ENCODE results near the gene PTMA.
"Not testable (repeated sequence)": the region's sequence is repeated elsewhere in the genome, so short reads cannot be mapped to it uniquely, and the experiment has no call there.

Gene PTMA

DNA sequence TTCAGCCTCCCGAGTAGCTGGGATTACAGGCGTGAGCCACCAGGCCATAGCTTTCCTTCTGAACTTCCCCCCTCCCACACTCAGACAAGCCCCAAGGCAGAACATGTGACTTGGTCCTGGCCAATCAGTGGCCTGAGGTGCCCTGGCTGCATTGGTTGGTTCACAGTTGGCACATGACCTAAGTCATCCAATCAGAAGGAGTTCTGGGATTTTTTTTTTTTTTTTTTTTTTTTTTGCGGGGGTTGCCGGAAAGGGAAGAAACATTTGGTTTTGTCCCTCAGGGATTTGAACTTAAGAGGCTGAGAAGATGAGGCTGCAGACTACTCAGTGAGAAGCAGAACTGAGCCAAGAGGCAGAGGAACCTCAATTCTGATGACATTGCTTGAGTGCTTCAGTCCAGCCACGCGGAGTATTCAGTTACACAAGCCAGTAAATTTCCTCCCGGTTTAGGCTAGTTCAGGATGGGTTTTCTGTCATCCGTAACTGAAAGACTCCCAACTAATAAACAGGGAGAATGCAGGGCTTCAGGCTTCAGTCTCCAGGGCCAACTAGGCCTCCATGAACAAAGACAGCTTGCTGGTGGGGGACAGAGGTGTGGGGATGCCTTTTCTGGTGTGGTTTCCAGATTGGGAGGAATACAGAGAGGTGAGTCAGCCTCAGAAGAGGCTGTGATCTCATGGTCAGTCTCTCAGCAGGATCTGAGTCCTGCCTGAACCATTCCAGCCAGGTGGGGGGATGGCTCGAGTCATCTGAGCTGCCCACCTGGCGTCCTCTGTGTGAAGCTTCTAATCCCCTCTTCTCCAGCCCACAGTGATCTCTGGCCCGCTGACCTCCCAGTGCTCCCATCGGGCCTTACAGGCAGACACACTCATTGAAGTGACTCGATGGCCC, 9.2 kb downstream of the PTMA start:
- DNase-seq = no peak

DNA sequence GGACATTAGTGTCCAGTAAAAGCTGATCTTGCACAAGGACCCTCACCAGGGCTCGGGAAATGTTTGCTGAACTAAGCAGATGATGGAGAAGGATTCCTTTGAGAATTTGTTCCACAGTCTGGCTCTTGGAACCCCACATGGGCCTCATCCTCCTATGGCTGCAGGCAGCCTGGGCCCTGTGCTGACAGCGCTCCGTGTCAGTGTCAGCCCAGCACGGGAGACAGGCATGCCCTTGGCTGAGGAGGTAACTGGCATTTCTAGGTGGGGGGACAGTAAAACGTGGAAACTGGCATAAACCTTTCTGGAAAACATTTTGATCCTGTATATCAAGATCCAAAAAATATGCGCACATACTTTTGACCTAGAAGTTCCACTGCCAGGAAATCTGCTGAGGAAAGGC, 10.5 kb downstream of the PTMA start:
- no peak for DNase-seq

GRCh38 chr2:231720292-231720986, 12.1 kb downstream of the PTMA start:
- DNase-seq = no peak

DNA sequence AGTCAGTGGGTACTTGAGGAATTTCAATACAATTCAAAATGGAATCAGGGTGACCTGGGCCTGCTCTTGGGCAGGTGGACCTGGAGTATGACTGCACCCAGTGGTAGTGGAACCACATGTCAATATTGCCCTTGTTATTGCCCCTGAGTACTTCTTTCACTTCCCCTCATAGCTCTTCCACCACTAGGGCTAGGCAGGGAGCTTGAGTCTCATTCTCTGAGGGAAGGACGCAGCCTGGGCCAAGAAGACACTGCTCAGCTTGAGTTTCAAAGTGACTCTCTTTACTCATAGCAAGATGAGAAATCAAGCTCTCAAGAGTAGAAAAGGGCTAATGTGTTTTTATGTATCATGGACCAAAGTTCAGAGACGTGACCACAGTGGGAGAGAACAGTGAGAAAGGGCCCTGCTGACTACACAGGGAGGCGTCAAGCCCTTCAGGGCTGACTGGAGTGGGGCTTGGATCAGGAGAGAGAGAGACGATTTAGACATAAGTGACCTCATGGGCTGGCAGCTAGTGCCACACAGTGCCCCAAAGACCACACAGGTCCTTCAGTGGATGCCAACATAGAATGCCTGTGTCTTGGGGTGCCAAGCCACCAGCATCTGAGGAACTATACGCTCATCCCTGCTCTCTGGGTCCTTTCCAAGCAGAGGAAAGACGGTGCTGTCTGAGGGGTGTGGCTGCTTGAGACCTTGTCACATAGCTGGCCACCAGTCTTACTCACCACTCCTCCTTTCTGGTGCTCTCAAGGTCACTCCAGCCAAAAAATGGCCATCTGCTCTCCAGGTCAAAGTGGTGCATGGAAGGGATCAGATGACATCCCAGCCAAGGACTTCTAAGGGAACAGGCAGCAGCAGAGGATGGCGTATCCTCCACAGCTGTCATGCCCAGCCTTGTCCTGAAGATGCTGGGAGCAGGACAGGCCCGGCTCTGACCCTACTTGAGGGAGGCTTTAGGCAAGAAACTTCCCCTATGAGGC, 13.0 kb downstream of the PTMA start:
- no peak for DNase-seq

DNA sequence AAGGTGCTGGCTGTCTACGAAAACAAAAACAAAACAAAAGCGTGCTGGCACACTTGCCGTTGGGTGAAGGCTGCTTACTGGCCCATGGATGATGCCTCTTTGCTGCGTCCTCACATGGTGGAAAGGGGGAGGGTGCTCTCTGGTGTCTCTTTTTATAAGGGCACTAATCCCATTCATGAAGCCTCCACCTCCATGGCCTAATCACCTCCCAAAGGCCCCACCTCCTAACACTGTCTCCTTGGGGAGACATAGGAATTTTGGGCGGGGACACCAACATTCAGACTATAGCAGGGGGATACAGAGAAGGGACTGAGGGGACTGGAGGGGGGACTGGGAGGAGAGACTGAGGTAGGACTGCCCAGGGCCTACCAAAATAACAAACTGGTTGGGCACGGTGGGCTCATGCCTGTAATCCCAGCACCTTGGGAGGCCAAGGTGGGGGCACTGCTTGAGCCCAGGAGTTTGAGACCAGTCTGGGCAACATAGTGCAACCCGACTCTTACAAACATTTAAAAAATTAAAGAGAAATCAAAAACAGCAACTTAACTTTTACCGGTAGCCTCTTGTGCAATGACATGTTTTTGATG, 14.5 kb downstream of the PTMA start:
- DNase-seq = no peak

- no peak for DNase-seq
Measured at GRCh38 chr2:231725476-231725875, 17.2 kb downstream of the PTMA start.

DNA sequence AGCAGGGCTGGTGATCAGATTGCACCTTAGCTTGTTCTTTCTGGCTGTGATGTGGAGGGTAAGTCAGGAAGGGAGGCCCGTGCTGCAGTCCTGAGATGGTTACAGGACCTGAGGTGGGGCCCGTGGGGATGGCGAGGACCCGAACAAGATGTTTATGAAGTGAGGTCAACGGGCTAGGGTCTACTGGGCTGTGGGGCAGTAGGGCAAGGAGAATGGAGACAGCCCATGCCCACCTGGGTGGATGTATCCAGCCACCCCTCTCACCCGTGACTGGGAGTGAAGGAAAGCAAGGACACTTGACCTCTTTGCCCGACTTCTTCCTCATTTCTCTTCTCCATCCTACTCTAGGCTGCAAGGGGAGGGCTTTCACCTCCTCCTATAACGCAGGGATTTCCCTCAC, 18.0 kb downstream of the PTMA start:
- DNase-seq = no peak

DNA sequence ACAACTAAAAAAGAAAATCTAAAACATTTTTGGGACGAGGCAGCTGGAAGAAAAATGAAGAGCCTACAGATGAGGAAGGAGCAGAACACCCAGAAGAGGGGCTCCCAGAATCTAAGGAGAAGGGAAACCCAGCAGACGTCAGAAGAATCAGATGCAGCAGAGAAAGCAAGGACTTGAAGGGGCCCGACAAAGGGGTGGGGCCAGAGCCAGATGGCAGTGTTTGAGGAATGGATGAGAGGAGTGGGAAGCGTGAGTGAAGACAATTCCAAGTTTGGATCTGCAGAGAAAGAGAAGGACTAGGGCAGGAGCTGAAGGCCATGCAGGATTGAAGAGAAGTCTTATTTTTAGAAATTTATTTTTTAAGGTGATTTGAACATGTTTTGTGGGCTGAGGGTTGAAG, 19.3 kb downstream of the PTMA start:
- DNase-seq = no peak

DNA sequence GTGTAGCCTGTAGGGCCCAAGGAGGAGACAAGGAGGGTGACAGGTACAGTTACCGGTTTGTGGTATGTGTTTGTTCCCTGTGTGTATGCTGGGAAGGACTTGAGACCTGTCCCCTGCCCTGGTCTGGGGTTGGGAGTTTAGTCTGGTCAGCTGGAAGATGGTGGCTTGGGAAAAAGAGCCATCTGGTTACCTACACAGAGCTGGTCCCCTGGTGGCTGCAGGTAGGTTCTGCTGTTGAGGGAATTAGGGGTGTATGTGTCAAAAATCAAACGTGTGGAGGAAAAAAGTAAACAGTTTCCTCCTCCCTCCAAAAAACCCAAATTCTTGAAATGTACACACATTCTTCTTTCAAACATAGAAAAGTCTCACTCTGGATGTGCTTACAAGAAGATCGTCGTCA, 24.3 kb downstream of the PTMA start:
- DNase-seq = no peak

GRCh38 chr2:231737761-231738160, 29.4 kb downstream of the PTMA start:
- no peak for DNase-seq

- no peak for DNase-seq
Measured at GRCh38 chr2:231743376-231744116, 35.2 kb downstream of the PTMA start.

- DNase-seq = no peak
Measured at GRCh38 chr2:231745303-231746038, 37.1 kb downstream of the PTMA start.

DNA sequence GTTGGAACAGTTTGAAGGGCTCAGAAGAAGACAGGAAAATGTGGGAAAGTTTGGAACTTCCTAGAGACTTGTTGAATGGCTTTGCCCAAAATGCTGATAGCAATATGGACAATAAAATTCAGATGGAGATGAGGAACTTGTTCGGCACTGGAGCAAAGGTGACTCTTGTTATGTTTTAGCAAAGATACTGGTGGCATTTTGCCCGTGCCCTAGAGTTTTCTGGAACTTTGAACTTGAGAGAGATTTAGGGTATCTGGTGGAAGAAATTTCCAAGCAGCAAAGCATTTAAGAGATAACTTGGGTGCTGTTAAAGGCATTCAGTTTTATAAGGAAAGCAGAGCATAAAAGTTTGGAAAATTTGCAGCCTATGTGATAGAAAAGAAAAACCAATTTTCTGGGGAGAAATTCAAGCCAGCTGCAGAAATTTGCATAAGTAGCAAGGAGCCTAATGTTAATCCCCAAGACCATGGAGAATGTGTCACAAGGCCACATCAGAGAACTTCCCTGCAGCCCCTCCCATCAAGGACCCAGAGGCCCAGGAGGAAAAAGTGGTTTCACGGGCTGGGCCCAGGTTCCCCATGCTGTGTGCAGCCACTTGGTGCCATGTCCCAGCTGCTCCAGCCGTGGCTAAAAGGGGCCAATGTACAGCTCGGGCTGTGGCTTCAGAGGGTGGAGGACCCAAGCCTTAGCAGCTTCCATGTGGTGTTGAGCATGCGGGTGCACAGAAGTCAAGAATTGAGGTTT, 40.0 kb downstream of the PTMA start:
- not testable (repeated sequence) for DNase-seq

GRCh38 chr2:231749016-231749415, 40.7 kb downstream of the PTMA start:
- not testable (repeated sequence) for DNase-seq

DNA sequence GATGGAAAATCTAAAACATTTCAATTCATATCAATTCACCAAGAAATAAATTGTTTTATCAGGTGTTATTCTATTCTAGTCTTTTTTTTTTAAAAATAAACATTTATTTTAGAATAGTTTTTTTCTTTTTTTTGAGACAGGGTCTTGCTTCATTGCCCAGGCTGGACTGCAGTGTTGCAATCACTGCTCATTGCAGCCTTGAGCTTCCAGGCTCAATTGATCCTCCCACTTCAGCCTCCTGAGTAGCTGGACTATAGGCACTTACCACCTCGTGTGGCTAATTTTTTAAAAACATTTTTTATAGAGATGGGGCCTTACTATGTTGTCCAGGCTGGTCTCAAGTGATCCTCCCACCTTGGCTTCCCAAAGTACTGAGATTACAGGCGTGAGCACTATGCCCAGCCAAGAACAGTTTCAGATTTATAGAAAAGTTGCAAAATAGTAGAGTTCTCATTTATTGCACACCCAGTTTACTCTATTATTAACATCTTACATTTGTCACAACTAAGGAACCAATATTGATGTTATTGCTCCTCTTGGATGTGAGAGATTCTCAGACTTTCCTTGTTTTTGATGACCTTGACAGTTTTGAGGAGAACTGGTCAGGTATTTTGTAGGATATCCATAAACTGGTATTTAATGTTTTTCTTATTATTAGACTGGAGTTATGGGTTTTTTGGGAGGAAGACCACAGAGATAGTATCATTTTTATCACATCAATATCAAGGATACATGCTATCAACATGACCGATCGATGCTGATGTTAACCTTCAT, 42.9 kb downstream of the PTMA start:
- no peak for DNase-seq

DNA sequence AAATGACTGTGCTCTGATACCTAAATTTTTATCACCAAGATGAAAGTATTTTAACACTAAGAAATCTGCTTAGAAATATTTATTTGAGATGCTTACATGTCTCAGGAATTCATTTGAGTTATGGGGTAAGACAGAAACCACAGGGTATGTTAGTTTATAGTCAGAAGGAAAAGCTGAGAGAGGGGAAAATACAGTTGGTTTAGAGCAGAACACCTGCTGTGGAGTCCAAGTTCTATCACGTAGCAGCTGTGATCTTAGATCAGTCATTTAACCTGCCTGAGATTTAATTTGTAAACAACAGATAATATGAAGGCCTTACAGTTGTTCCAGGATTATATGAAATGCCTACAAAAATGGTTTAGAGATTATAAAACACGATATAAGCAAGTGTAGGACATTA, 43.7 kb downstream of the PTMA start:
- no peak for DNase-seq

DNA sequence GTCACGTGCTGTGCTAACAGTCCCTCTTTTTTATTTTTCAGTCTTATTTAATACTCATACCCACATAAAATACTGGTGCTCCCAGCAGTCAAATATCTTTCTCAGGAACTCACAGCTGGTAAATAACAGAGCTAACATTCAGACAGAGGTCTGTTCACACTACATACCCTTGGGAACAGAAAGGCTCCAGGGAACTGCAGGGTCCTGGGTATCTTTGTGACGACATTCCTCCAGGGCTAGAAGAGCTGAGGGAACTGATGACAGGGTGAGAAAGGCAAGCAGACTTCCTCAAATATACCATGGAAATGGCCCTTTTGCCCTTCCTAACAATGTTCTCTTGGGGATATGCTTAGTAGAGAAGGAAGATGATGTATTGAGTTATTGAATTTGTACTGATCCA, 53.4 kb downstream of the PTMA start:
- no peak for DNase-seq
